SK-N-SH treated with all-trans-retinoic acid at 6 μM for 48 hours (cell line): ENCODE measurements around the gene PPP1R12B.
A peak's percentile ranks its signal among the peaks of the same experiment; 100 is the strongest.
"Not testable (repeated sequence)": the region's sequence is repeated elsewhere in the genome, so short reads cannot be mapped to it uniquely, and the experiment has no call there.

Experiments used
- ATAC-seq: fragments of 200-7000 bp; cut with Tn5 transposase; 3 replicates; pipeline ENCODE4 v1.9.1; 2020; ENCODE audit warnings: mild to moderate bottlenecking, moderate library complexity
- ARNTL ChIP-seq: fragments of 450-650 bp; formaldehyde crosslinking; IDR thresholded peaks from 2 replicates; pipeline ENCODE4 v1.5.0; 2020; ENCODE audit warnings: low read depth, mild to moderate bottlenecking, moderate library complexity, borderline replicate concordance
- CSDC2 ChIP-seq: fragments of 250-450 bp; sonication (Bioruptor Pico); IDR thresholded peaks from 2 replicates; pipeline ENCODE4 v1.5.0; 2020; ENCODE audit warnings: mild to moderate bottlenecking, moderate library complexity
- CSRNP3 ChIP-seq: fragments of 250-450 bp; sonication (Bioruptor Pico); IDR thresholded peaks from 2 replicates; pipeline ENCODE4 v1.5.1; 2021; ENCODE audit warnings: mild to moderate bottlenecking, moderate library complexity
- GLIS3 ChIP-seq: fragments of 250-450 bp; sonication (Bioruptor Pico); IDR thresholded peaks from 2 replicates; pipeline ENCODE4 v1.5.0; 2020; ENCODE audit warnings: mild to moderate bottlenecking, moderate library complexity
- ISL1 ChIP-seq: fragments of 250-450 bp; sonication (Bioruptor Pico); IDR thresholded peaks from 2 replicates; pipeline ENCODE4 v2.1.2; 2022; ENCODE audit warnings: mild to moderate bottlenecking, moderate library complexity
- PATZ1 ChIP-seq: fragments of 250-450 bp; sonication (Bioruptor Pico); IDR thresholded peaks from 2 replicates; pipeline ENCODE4 v1.8.0; 2020; ENCODE audit warnings: mild to moderate bottlenecking, moderate library complexity, borderline replicate concordance
- POU6F1 ChIP-seq: fragments of 250-450 bp; sonication (Bioruptor Pico); IDR thresholded peaks from 2 replicates; pipeline ENCODE4 v1.8.0; 2021; ENCODE audit warnings: low read depth, mild to moderate bottlenecking, moderate library complexity, borderline replicate concordance
- RARB ChIP-seq: fragments of 250-450 bp; sonication (Bioruptor Pico); IDR thresholded peaks from 2 replicates; pipeline ENCODE4 v1.8.0; 2021; ENCODE audit warnings: mild to moderate bottlenecking, moderate library complexity
- TOX ChIP-seq: fragments of 250-450 bp; sonication (Bioruptor Pico); IDR thresholded peaks from 2 replicates; pipeline ENCODE4 v1.8.0; 2021; ENCODE audit warnings: mild to moderate bottlenecking, moderate library complexity, borderline replicate concordance
- TSHZ2 ChIP-seq: fragments of 250-450 bp; sonication (Bioruptor Pico); IDR thresholded peaks from 2 replicates; pipeline ENCODE4 v1.5.0; 2020; ENCODE audit warnings: mild to moderate bottlenecking, moderate library complexity
- ZC3H10 ChIP-seq: fragments of 250-450 bp; sonication (Bioruptor Pico); IDR thresholded peaks from 2 replicates; pipeline ENCODE4 v1.5.1; 2021; ENCODE audit warnings: mild to moderate bottlenecking, moderate library complexity
- ZFP30 ChIP-seq: fragments of 450-650 bp; formaldehyde crosslinking; IDR thresholded peaks from 2 replicates; pipeline ENCODE4 v1.5.0; 2022; ENCODE audit warnings: mild to moderate bottlenecking, moderate library complexity

PPP1R12B gene

GRCh38 chr1:202505880-202506575 is 157.5 kb downstream of the PPP1R12B start:
- TF ChIP-seq ZC3H10 (CRISPR knock-in tag) (0 out of 2 replicates have a peak, but pooled peaks have one; percentile 52), TOX (peak; percentile 47; the same call in 1 of the 2 replicates), CSDC2 (CRISPR knock-in tag) (peak; percentile 95), ISL1 (CRISPR knock-in tag) (peak; percentile 49; the same call in 1 of the 2 replicates)
- TF ChIP-seq, all 23 proteins: peak for 4; not testable (repeated sequence) for 19
- ATAC-seq = peak; percentile 68

- ATAC-seq = not testable (repeated sequence)
These were observed 160.4 kb downstream of the PPP1R12B start for GRCh38 chr1:202508863-202509262.

- ATAC-seq = not testable (repeated sequence)
These were observed 165.4 kb downstream of the PPP1R12B start for GRCh38 chr1:202513875-202514274.

- ATAC-seq = peak; percentile 88
- TF ChIP-seq RARB = 0 out of 2 replicates have a peak, but pooled peaks have one; percentile 71
- TF ChIP-seq ISL1 (CRISPR knock-in tag) = peak; percentile 85
- TF ChIP-seq ZC3H10 (CRISPR knock-in tag) = peak; percentile 25; the same call in 1 of the 2 replicates
- no peak for TF ChIP-seq ARNTL (CRISPR knock-in tag)
- no peak for TF ChIP-seq POU6F1 (CRISPR knock-in tag)
- 0 out of 2 replicates have a peak, but pooled peaks have one; percentile 50 for TF ChIP-seq TOX
- TF ChIP-seq ZFP30 (CRISPR knock-in tag) = no peak
- TF ChIP-seq, all 23 proteins: peak for 4
These were observed 168.0 kb downstream of the PPP1R12B start for GRCh38 chr1:202516434-202516877.

- ATAC-seq = 0 out of 3 replicates have a peak, but pooled peaks have one; percentile 13
These were observed 168.6 kb downstream of the PPP1R12B start for GRCh38 chr1:202517146-202517545.

GRCh38 chr1:202518180-202518579 is 169.7 kb downstream of the PPP1R12B start:
- peak; percentile 10; the same call in 2 of the 3 replicates for ATAC-seq

GRCh38 chr1:202518905-202519304 is 170.4 kb downstream of the PPP1R12B start:
- ATAC-seq = not testable (repeated sequence)

- peak; percentile 28 for ATAC-seq
These were observed 171.8 kb downstream of the PPP1R12B start for GRCh38 chr1:202520129-202520856.

- ATAC-seq = not testable (repeated sequence)
These were observed 172.3 kb downstream of the PPP1R12B start for GRCh38 chr1:202520857-202521216.

- ATAC-seq = not testable (repeated sequence)
These were observed 173.0 kb downstream of the PPP1R12B start for GRCh38 chr1:202521484-202521883.

GRCh38 chr1:202521886-202522285 is 173.4 kb downstream of the PPP1R12B start:
- ATAC-seq = no peak
- TF ChIP-seq POU6F1 (CRISPR knock-in tag) (no peak), CSRNP3 (CRISPR knock-in tag) (no peak), TSHZ2 (CRISPR knock-in tag) (no peak), PATZ1 (no peak), GLIS3 (CRISPR knock-in tag) (no peak)
